Astrocyte of the spinal cord (primary cell): ENCODE results near the gene AGPS.
"Not testable (repeated sequence)": the region's sequence is repeated elsewhere in the genome, so short reads cannot be mapped to it uniquely, and the experiment has no call there.

Source experiments
- DNase-seq: peaks from one replicate; pipeline ENCODE4 v3.0.0; 2011; ENCODE audit warnings: low read depth, low spot score
- H3K4me3 ChIP-seq: 2 replicates; pipeline ENCODE4 v1.5.1; 2011; ENCODE audit warnings: low read depth, mild to moderate bottlenecking, low read length, moderate library complexity
- CTCF ChIP-seq: IDR thresholded peaks from 2 replicates; pipeline ENCODE4 v1.5.1; 2012; ENCODE audit warnings: low read depth, mild to moderate bottlenecking, low read length, inconsistent platforms
- in situ Hi-C: cut with HindIII; loops from 2 replicates; pipeline ENCODE4 v1.10.0; 2017; ENCODE audit warnings: low sequenced_read_pairs

The AGPS gene

GRCh38 chr2:177449159-177449558 is 56.6 kb downstream of the AGPS start:
- TF ChIP-seq CTCF: no peak
- no peak for DNase-seq
- H3K4me3 ChIP-seq: no peak overlapping the region
- in situ Hi-C loops: no loop called here

GRCh38 chr2:177455187-177455586 is 62.6 kb downstream of the AGPS start:
- H3K4me3 ChIP-seq: no peak overlapping the region
- TF ChIP-seq CTCF: no peak
- in situ Hi-C loops: no loop called here
- DNase-seq: no peak

GRCh38 chr2:177459756-177460155 is 67.2 kb downstream of the AGPS start:
- in situ Hi-C loops, DNase-seq, H3K4me3 ChIP-seq: not testable (repeated sequence)

GRCh38 chr2:177460973-177461585 is 68.5 kb downstream of the AGPS start:
- no peak for TF ChIP-seq CTCF
- in situ Hi-C loops: no loop called here
- DNase-seq: no peak
- H3K4me3 ChIP-seq: no peak overlapping the region

GRCh38 chr2:177464549-177464948 is 72.0 kb downstream of the AGPS start:
- no peak overlapping the region for H3K4me3 ChIP-seq
- TF ChIP-seq CTCF: no peak
- peak; percentile 48 for DNase-seq
- in situ Hi-C loops: no loop called here

- in situ Hi-C loops: no loop called here
- no peak overlapping the region for H3K4me3 ChIP-seq
- no peak for TF ChIP-seq CTCF
- DNase-seq: no peak
Observed at GRCh38 chr2:177465400-177466138, 73.0 kb downstream of the AGPS start.

- no peak for DNase-seq
- no peak for TF ChIP-seq CTCF
Observed at GRCh38 chr2:177466337-177467195, 74.0 kb downstream of the AGPS start.

More at GRCh38 chr2:177466337-177467195, 74.0 kb downstream of the AGPS start:
- no peak overlapping the region for H3K4me3 ChIP-seq
- in situ Hi-C loops: no loop called here
